GM10266 (cell line): ENCODE results near the gene CRTC1.
"Not testable (repeated sequence)": the region's sequence is repeated elsewhere in the genome, so short reads cannot be mapped to it uniquely, and the experiment has no call there.

ENCODE experiments used
- DNase-seq: peaks from one replicate; pipeline ENCODE4 v3.0.0; 2012; ENCODE audit errors: extremely low spot score
- CTCF ChIP-seq: IDR thresholded peaks from 2 replicates; pipeline ENCODE4 v1.5.1; 2012; ENCODE audit warnings: mild to moderate bottlenecking, low read depth; ENCODE audit not compliant: control insufficient read depth, insufficient read depth; ENCODE audit errors: missing control alignments

The CRTC1 gene

GRCh38 chr19:18804643-18805042 is 121.2 kb downstream of the CRTC1 start:
- no peak for TF ChIP-seq CTCF
- no peak for DNase-seq

- no peak for DNase-seq
- TF ChIP-seq CTCF: no peak
Measured at GRCh38 chr19:18807861-18808331, 124.4 kb downstream of the CRTC1 start.

GRCh38 chr19:18809149-18809868 is 125.8 kb downstream of the CRTC1 start:
- TF ChIP-seq CTCF: no peak
- no peak for DNase-seq

- not testable (repeated sequence) for DNase-seq
Measured at GRCh38 chr19:18811638-18812037, 128.2 kb downstream of the CRTC1 start.

- DNase-seq: no peak
- TF ChIP-seq CTCF: no peak
Measured at GRCh38 chr19:18814063-18814462, 130.6 kb downstream of the CRTC1 start.

GRCh38 chr19:18815673-18816072 is 132.2 kb downstream of the CRTC1 start:
- TF ChIP-seq CTCF: no peak
- no peak for DNase-seq

GRCh38 chr19:18816645-18817044 is 133.2 kb downstream of the CRTC1 start:
- DNase-seq: not testable (repeated sequence)

GRCh38 chr19:18817574-18817973 is 134.1 kb downstream of the CRTC1 start:
- no peak for DNase-seq

More at GRCh38 chr19:18817574-18817973, 134.1 kb downstream of the CRTC1 start:
- no peak for TF ChIP-seq CTCF
